T-helper 2 cell (primary cell): Measurements from ENCODE around the gene CFAP46.
"Not testable (repeated sequence)": the region's sequence is repeated elsewhere in the genome, so short reads cannot be mapped to it uniquely, and the experiment has no call there.

Experiments used
- DNase-seq, 5 experiments: peaks; one replicate each; pipeline versions ENCODE4 v3.0.0 to v3.0.0-alpha.2; 2012 to 2022

The CFAP46 gene

GRCh38 chr10:132943791-132944404 is 1.5 kb upstream of the CFAP46 start:
- DNase-seq, result no peak

- DNase-seq, result no peak
These were observed 854 bp upstream of the CFAP46 start for GRCh38 chr10:132943058-132943790.

- DNase-seq, result no peak
These were observed 724 bp downstream of the CFAP46 start for GRCh38 chr10:132941640-132942051.

DNA sequence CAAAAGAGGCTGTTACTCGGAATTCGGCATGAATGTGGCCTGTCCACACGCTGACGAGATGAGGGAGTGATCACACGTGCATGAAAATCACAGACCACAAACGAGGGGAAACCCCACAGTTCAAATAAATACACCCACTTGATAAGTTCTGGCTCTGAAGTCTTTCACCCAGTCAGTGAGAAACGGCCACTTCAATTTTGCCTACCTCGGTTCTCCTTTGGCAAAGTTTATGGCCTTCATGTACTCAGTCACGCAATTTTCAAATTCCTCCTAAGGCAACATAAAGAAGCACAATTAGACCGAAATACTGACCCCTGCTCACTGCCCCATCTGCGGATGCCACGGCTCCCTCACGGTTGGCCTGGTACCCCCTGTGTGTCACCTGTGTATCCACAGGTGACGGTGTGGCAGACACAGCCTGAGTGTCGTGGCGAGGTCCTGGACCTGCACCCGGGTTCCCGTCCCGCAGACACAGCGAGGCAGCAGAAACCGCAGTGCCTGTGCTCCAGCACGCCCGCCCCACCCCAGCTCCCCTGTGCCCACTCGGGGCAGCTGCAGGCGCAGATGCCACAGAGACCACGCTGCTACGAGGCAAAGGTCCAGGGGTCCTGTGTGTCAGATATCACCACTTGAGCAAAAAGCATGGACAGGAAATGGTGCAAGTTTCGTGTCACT is 1.4 kb downstream of the CFAP46 start:
- DNase-seq, result peak in 1 of 5 experiments; percentile 52

DNA sequence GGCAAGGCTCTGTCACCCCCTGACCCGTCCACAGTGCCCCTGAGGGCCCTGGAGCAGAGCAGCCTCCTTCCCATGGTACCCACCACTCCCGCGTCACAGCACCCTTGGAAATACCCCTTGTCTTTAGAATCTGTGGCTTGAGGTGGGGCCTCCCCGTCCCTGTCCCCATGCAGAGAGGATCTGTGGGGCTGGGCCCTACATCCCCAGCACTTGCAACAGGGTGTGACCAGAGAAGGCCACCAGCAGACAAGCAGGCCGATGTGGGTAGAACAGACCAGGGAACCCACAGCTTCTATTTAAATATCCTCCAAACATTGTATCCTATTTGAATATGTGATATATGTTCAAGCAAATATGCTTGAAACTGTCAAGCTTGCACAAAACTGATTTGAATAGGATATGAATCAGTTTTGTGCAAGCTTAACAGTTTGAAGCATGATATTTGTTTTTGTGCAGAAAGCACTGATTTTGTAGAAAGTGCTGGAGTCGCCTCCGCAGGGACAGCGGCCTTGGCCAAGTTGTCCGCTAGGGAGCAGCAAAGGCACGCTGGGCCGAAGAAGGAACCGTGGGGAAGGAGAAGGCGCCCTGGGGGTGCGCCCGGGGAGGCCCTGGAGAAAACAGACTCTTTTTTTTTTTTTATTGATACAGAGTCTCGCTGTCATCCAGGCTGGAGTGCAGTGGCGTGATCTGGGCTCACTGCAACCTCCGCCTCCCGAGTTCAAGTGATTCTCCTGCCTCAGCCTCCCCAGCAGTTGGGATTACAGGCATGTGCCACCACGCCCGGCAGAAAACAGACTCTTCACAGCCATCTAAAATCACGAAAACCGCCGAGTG is 2.2 kb downstream of the CFAP46 start:
- peak in 1 of 5 experiments; percentile 55 for DNase-seq

DNA sequence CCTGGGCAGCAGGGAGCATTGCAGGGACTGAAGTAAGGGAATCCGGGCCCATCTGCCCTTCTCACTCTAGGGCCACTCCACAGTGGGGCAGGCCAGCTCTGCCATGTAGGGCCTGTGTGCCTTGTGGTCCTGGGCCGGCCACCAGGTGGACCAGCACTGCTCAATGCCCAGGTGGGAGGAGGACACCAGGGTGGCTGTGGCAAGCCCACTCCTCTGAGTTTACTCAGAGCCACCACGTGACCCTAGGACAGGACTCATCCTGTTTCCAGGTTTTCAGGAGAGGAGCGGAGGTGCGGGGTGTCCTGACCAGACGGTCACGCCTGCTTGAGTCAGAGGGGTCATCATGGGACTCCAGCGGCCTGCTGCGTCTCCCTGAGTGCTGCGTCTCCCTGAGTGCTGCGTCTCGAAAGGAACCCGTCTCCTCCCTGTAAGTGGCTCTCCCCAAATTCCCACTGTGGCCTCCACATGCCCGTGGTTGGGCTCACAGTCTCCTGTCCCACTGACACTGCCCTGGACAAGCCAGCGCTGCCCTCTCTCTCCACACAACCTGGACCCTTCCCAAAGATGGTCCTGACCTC is 2.9 kb downstream of the CFAP46 start:
- no peak for DNase-seq

DNA sequence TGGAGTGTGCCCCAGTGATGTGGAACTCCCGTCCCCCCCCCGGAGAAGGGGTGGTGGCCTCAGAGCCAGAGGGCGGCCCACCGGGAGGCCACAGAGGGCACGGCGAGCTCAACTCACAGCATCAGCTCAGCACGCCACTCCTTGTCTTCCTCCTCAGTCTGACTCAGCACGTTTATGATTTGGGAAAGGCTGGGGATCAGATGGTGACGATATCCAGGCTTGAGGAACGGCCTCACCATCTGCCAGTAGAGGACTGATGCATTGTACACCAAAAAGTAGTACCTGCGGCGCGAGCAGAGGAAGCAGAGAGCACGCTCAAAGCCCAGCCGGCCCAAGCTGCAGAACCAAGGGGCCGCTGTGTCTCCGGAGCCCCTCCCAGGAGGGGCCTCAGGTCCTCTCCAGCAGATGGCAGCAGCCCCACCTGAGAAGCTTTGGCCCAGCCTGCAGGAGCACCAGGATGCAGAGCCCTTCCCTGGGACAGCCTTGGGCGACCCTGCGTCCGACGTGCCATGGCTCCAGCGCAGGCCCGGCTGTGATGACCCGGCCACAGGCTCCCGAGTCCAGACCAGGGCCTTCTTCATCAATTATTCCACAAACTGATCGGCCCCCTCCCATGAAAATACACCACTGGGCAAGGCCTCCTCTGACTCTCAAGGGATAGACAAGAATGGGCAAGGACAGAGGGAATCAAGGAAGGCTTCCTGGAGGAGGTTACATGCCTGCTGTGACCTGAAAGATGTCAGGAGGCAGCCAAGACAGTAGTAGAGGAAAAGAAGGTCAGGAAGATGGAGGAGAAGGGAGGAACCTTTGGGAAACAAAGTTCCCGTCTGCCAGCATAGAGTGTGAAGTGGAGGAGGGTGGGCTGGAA is 3.7 kb downstream of the CFAP46 start:
- no peak for DNase-seq

GRCh38 chr10:132937861-132938260 is 4.5 kb downstream of the CFAP46 start:
- DNase-seq, result no peak

GRCh38 chr10:132934953-132935352 is 7.4 kb downstream of the CFAP46 start:
- no peak for DNase-seq

- DNase-seq, result no peak
These were observed 8.9 kb downstream of the CFAP46 start for GRCh38 chr10:132933308-132934042.

DNA sequence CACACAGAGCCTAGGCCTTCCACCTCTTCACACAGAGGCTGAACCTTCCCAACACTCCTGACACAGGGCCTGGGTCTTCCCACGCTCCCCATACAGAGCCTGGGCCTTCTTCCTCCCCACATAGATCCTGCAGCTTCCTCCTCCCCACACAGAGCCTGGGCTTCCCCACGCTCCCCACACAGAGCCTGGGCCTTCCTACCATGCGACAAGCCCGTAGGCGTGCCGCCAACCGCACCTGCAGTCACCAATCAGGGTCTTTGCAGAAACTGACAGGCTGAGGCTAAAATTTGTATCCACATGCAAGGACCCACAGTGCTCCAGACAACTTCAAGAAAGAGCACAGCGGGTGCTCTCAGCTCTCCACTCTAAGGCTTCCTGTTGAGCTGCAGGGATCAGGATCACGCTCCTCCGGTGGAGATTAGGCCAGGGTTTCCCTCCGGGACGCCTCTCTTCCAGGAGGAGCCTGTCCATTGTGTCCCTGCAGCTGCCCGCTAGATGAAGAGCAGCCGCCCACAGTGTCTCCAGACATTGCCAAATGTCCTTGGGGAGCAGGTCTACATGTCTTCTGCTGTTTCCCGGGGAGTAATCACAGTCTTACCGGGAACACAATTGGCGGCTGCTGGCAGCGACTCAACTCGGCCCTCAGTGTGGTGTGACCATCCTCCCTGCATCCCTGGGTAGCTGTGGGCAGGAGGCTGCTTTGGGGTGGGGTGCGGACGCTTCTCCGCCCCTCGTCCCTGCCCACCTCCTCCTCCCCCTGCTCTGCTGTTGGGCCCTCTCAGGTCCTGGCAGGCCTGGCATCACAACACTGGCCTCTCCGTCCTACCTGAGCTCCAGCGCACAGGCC is 9.7 kb downstream of the CFAP46 start:
- DNase-seq, result no peak

GRCh38 chr10:132931258-132932250 is 10.8 kb downstream of the CFAP46 start:
- not testable (repeated sequence) for DNase-seq

DNA sequence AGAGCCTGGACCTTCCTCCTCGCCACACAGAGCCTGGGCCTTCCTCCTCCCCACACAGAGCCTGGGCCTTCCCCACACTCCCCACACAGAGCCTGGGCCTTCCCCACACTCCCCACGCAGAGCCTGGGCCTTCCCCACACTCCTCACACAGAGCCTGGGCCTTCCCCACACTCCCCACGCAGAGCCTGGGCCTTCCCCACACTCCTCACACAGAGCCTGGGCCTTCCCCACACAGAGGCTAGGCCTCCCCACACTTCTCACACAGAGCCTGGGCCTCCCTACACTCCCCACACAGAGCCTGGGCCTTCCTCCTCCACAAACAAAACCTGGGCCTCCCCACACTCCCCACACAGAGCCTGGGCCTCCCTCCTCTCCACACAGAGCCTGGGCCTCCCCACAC is 11.7 kb downstream of the CFAP46 start:
- DNase-seq, result not testable (repeated sequence)

DNA sequence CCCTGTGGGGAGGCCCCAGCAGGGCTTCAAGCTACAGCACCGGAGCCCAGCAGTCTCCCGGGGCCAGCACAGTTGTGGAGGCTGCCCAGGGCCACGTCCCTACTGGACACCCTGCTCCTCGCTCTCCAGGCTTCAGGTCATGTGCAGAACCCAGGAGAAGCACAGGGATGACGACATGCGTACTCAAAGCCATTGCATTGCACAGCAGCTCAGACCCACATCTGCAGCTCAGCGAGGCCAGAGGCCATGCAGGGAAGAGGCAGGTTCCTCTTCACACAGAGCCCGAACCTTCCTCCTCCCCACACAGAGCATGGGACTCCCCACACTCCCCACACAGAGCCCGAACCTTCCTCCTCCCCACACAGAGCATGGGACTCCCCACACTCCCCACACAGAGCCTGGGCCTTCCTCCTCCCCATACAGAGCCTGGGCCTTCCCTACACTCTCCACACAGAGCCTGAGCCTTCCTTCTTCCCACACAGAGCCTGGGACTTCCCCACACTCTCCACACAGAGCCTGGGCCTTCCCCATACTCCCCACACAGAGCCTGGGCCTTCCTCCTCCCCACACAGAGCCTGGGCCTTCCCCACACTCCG is 12.3 kb downstream of the CFAP46 start:
- DNase-seq, result no peak

DNA sequence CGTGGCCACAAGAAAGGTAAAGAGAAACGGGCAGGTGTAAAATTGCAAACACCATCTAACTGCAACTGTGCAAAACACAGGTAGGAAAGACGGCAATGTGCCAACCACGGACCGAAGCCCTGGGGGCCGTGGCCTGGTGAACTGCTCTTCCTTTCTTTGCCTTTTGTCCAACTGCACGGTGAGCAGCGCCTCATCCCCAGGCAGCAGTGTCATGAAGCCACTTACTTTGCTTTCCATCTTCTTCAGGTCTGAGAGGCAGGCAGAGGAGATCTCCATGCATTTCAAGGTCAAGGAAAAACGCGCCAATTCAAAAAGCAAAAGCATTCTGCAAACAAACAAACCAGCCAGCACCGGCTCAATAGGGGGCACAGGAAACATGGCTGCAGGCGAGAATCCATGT is 12.9 kb downstream of the CFAP46 start:
- no peak for DNase-seq

DNA sequence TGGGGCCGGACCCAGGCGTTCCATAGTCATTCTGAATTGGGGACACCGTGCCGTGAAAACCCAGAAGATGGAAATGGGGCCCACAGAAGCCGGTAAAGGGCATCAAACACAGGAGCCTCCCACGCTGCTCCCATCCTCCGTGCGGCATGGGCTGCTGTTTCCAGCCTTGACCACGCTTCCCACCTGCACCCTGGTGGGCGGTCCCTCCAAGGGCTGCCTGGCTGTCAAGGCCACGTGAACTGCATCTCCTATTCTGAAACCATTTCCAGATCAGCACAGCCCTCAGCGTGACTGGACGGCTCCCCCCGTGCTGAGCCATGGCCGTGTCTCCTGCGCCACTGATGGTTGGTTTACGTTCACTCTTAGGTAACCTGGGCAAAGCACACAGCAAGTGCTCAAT is 14.1 kb downstream of the CFAP46 start:
- DNase-seq, result no peak

DNA sequence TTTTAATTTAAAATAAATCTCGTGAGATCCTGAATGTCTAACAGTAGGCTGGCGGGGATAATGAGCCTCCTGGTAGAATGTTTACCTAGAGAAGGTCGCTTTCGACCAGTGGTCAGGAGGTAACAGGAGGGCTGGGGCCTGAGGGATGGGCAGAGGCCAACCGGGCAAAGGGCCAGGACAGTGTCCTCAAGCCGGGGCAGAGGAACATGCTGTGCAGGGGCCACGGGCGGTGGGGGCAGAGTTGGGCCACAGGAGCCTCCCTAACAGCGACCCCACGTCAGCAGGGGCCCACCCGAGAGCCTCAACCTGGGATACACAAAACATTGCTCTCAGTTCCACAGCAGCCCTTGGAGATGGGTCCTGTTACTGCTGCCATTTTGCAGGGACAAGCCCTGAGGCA is 14.5 kb downstream of the CFAP46 start:
- no peak for DNase-seq
